HEK293T (cell line): ENCODE measurements around the gene TMEM121B.
"Not testable (repeated sequence)": the region's sequence is repeated elsewhere in the genome, so short reads cannot be mapped to it uniquely, and the experiment has no call there.

Experiments used
- CTCF ChIA-PET: fragments of 350-600 bp; formaldehyde crosslinking; extraction: SDS; loops from one replicate; lab custom pipeline; 2021; ENCODE audit warnings: antibody characterized with exemption, inconsistent platforms; lab: Yijun Ruan, JAX
- POLR2A ChIA-PET: fragments of 350-600 bp; formaldehyde crosslinking; extraction: SDS; loops from one replicate; lab custom pipeline; 2020; ENCODE audit warnings: antibody characterized with exemption, inconsistent platforms; lab: Yijun Ruan, JAX
- DNase-seq: peaks from one replicate; pipeline ENCODE4 v3.0.0; 2012; ENCODE audit warnings: mixed read lengths; ENCODE audit errors: extremely low spot score
- ARNT ChIP-seq: fragments of 450-650 bp; IDR thresholded peaks from 2 replicates; pipeline ENCODE4 v1.6.1; 2017; ENCODE audit warnings: mild to moderate bottlenecking
- BHLHE40 ChIP-seq: fragments of 450-650 bp; IDR thresholded peaks from 2 replicates; pipeline ENCODE4 v1.6.1; 2016; ENCODE audit warnings: mild to moderate bottlenecking, moderate library complexity, borderline replicate concordance
- CTBP1 ChIP-seq: fragments of 450-650 bp; IDR thresholded peaks from 2 replicates; pipeline ENCODE4 v1.6.1; 2016; ENCODE audit warnings: borderline replicate concordance
- ELF4 ChIP-seq: fragments of 450-650 bp; IDR thresholded peaks from 2 replicates; pipeline ENCODE4 v1.6.1; 2017; ENCODE audit warnings: antibody characterized with exemption
- FOXA1 ChIP-seq: fragments of 450-650 bp; IDR thresholded peaks from 2 replicates; pipeline ENCODE4 v1.6.1; 2016; ENCODE audit warnings: mild to moderate bottlenecking
- FOXK2 ChIP-seq: fragments of 450-650 bp; IDR thresholded peaks from 2 replicates; pipeline ENCODE4 v1.6.1; 2016; ENCODE audit warnings: mild to moderate bottlenecking
- FOXM1 ChIP-seq: fragments of 450-650 bp; IDR thresholded peaks from 2 replicates; pipeline ENCODE4 v1.6.1; 2017; ENCODE audit warnings: mild to moderate bottlenecking, borderline replicate concordance
- HDGF ChIP-seq: fragments of 450-650 bp; IDR thresholded peaks from 2 replicates; pipeline ENCODE4 v1.6.1; 2017; ENCODE audit warnings: antibody characterized with exemption, borderline replicate concordance
- L3MBTL2 ChIP-seq: fragments of 450-650 bp; conservative IDR thresholded peaks from 2 replicates; pipeline ENCODE4 v1.6.1; 2016; ENCODE audit warnings: mild to moderate bottlenecking
- LEF1 ChIP-seq: fragments of 450-650 bp; IDR thresholded peaks from 2 replicates; pipeline ENCODE4 v1.6.1; 2017; ENCODE audit warnings: mild to moderate bottlenecking, borderline replicate concordance
- NFRKB ChIP-seq: fragments of 450-650 bp; IDR thresholded peaks from 2 replicates; pipeline ENCODE4 v1.6.1; 2016; ENCODE audit warnings: mild to moderate bottlenecking, moderate library complexity
- PKNOX1 ChIP-seq: fragments of 450-650 bp; IDR thresholded peaks from 2 replicates; pipeline ENCODE4 v1.6.1; 2016
- SP1 ChIP-seq: fragments of 450-650 bp; IDR thresholded peaks from 2 replicates; pipeline ENCODE4 v1.6.1; 2017
- SUZ12 ChIP-seq: fragments of 450-650 bp; IDR thresholded peaks from 2 replicates; pipeline ENCODE4 v1.6.1; 2016; ENCODE audit warnings: mild to moderate bottlenecking
- TARDBP ChIP-seq: fragments of 450-650 bp; IDR thresholded peaks from 2 replicates; pipeline ENCODE4 v1.6.1; 2016
- ZNF384 ChIP-seq: fragments of 450-650 bp; IDR thresholded peaks from 2 replicates; pipeline ENCODE4 v1.6.1; 2016

Gene TMEM121B

DNA sequence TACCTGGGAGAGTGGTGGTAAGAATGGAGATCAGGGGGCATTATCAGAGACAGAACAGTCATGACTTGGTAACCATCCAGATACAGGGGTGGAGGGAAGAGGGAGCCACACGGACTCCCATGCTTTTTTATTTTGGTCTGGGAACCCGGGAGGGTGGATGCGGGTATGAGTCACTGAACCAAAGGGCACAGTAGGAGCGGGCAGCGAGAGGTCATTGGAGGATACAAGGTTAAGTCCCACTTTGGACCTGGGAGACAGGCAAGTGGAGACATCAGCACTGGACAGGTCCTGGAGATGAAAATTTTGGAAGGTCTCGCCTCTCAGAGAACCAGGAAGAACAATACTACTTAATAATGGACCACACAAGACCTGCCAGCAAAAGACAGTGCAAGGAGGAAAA, 31.2 kb upstream of the TMEM121B start:
- no peak for DNase-seq
- TF ChIP-seq PKNOX1 = no peak
- TF ChIP-seq FOXA1 = no peak
- no peak for TF ChIP-seq FOXK2
- no peak for TF ChIP-seq ZNF384
- TF ChIP-seq ARNT = no peak
- TF ChIP-seq SP1 = no peak
- no peak for TF ChIP-seq ELF4
- no peak for TF ChIP-seq CTBP1
- ChIA-PET POLR2A (no interaction called here), CTCF (interaction anchor here (1.2 kb wide), 1 partner anchor 19 kb away, joined by 4 read pairs; no protein-coding TSS in a partner anchor)

- DNase-seq = no peak
- ChIA-PET POLR2A (interaction anchor here (1.3 kb wide), 1 partner anchor 23 kb away, joined by 4 read pairs; no protein-coding TSS in a partner anchor), CTCF (interaction anchor here (1.2 kb wide), 1 partner anchor 22 kb away, joined by 4 read pairs; no protein-coding TSS in a partner anchor)
- no peak for TF ChIP-seq PKNOX1
- TF ChIP-seq FOXM1 = no peak
- no peak for TF ChIP-seq L3MBTL2
- TF ChIP-seq FOXA1 = no peak
- TF ChIP-seq ZNF384 = no peak
- no peak for TF ChIP-seq LEF1
- no peak for TF ChIP-seq CTBP1
- no peak for TF ChIP-seq BHLHE40
- TF ChIP-seq SUZ12 = no peak
- no peak for TF ChIP-seq SP1
- TF ChIP-seq TARDBP = no peak
- TF ChIP-seq HDGF = no peak
- no peak for TF ChIP-seq ARNT
- TF ChIP-seq NFRKB = no peak
- no peak for TF ChIP-seq FOXK2
- TF ChIP-seq ELF4 = no peak
These were observed 28.1 kb upstream of the TMEM121B start for GRCh38 chr22:17149076-17149815.

GRCh38 chr22:17147458-17147857, 26.3 kb upstream of the TMEM121B start:
- POLR2A ChIA-PET = interaction anchor here (1.3 kb wide), 1 partner anchor 11 kb away, joined by 3 read pairs; no protein-coding TSS in a partner anchor
- DNase-seq, CTCF ChIA-PET: not testable (repeated sequence)

- no peak for DNase-seq
- CTCF ChIA-PET = no interaction called here
- POLR2A ChIA-PET = no interaction called here
- no peak for TF ChIP-seq FOXM1
- no peak for TF ChIP-seq FOXA1
- TF ChIP-seq ELF4 = no peak
- TF ChIP-seq PKNOX1 = no peak
- TF ChIP-seq LEF1 = no peak
- TF ChIP-seq NFRKB = no peak
- no peak for TF ChIP-seq ZNF384
- TF ChIP-seq L3MBTL2 = no peak
- no peak for TF ChIP-seq SUZ12
- TF ChIP-seq CTBP1 = no peak
- no peak for TF ChIP-seq ARNT
- TF ChIP-seq TARDBP = no peak
- no peak for TF ChIP-seq BHLHE40
- no peak for TF ChIP-seq SP1
- no peak for TF ChIP-seq HDGF
- TF ChIP-seq FOXK2 = no peak
These were observed 24.0 kb upstream of the TMEM121B start for GRCh38 chr22:17145021-17145680.

DNA sequence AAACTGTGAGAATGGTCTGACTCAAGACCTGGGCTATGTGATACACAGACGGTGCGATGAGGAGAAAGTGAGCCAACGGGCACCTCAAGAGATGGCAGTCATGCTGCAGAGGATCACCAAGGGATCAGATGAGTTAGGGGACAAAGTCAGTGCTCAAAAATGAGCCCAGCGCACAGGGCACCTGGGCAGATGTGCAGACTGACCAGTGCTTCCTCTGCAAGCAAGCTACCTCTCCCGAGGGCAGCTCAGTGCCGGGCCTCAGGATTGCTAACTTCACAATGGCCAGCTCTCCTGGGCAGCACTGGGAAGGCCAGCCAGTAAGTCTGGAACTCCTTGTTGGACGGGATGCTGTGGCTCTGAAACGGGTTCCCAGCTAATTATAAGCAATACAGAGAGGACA, 22.7 kb upstream of the TMEM121B start:
- ChIA-PET CTCF (no interaction called here), POLR2A (no interaction called here)
- no peak for TF ChIP-seq CTBP1
- TF ChIP-seq FOXK2 = no peak
- no peak for TF ChIP-seq SUZ12
- no peak for TF ChIP-seq PKNOX1
- no peak for TF ChIP-seq HDGF
- TF ChIP-seq L3MBTL2 = no peak
- no peak for TF ChIP-seq ARNT
- TF ChIP-seq NFRKB = no peak
- TF ChIP-seq ZNF384 = no peak
- no peak for TF ChIP-seq FOXA1
- no peak for TF ChIP-seq LEF1
- no peak for TF ChIP-seq ELF4
- TF ChIP-seq FOXM1 = no peak
- TF ChIP-seq TARDBP = no peak
- TF ChIP-seq SP1 = no peak
- TF ChIP-seq BHLHE40 = no peak
- no peak for DNase-seq
